ENCODE measurements around the gene FLRT2.

GRCh38 chr14:85583380-85583779 lies 53.4 kb downstream of the FLRT2 start:
- no peak for TF ChIP-seq CTCF (IDR thresholded peaks at IDR 0.05 in 2 of 3, conservative IDR thresholded peaks at IDR 0.05 in 1 of 3; ENCODE audit: borderline replicate concordance in 1 of 3, insufficient read depth in 1 of 3, low read depth in 2 of 3, low read length in 2 of 3)
- no peak for TF ChIP-seq YY1 (IDR thresholded peaks at IDR 0.05; ENCODE audit: extremely low read depth, insufficient replicate concordance, low read depth, low read length)
- TF ChIP-seq TCF7L2 (IDR thresholded peaks at IDR 0.05; ENCODE audit: borderline replicate concordance, extremely low read depth, insufficient read depth, insufficient read length): no peak

All from HCT116 (cell line).